ENCODE data around the gene HOMER2. TPM values are rescaled to one million over a fixed set of nuclear protein-coding genes. Genes with fewer than 3 reads are reported as not detected.

HOMER2 gene
- total and polyA plus RNA-seq, 2 donors (not counting 3 experiments of a cell fraction or from before 2014, with no cell fraction given) = 0.60 to 0.68 TPM

GRCh38 chr15:82840166-82840565 is 112.4 kb downstream of the HOMER2 start:
- H3K9ac ChIP-seq (replicated peaks; ENCODE audit: extremely low read depth, insufficient read depth, low read length) = no peak overlapping the region
- intact Hi-C loops (cut with micrococcal nuclease) (loop anchor here (10.0 kb wide), 1 partner anchor 115 kb away; the partner anchor contains the start of gene HOMER2), dilution Hi-C loops (cut with MboI; ENCODE audit: extremely low pct_ligation_motif_present, low sequenced_read_pairs) (no loop called here)
- H3K4me3 ChIP-seq (replicated peaks in 1 of 3; ENCODE audit: insufficient read depth in 1 of 3, low read depth in 1 of 3, low read length in 3 of 3) = no peak overlapping the region
- H3K9me1 ChIP-seq (replicated peaks; ENCODE audit: control insufficient read depth, extremely low read depth, insufficient read depth, low read length) = no peaks in the 10 kb centered on the region
- no peak overlapping the region for H3K4me2 ChIP-seq (ENCODE audit: insufficient read depth, low read length)
- H4K20me1 ChIP-seq (replicated peaks; ENCODE audit: control insufficient read depth, extremely low read depth, insufficient read depth, low read length) = no peaks in the 10 kb centered on the region
- TF ChIP-seq GATA2 (IDR thresholded peaks at IDR 0.05; ENCODE audit: insufficient read depth, insufficient read length, low read depth, low read length) = no peak
- TF ChIP-seq POLR2AphosphoS5 (IDR thresholded peaks at IDR 0.05; ENCODE audit: insufficient read depth, low read depth, low read length) = no peak
- TF ChIP-seq EZH2 (IDR thresholded peaks at IDR 0.05; ENCODE audit: borderline replicate concordance, low read depth, low read length, severe bottlenecking) = no peak
- TF ChIP-seq MAX (IDR thresholded peaks at IDR 0.05; ENCODE audit: insufficient read depth, insufficient read length) = no peak
- TF ChIP-seq CTCF (IDR thresholded peaks at IDR 0.05; ENCODE audit: extremely low read depth in 1 of 2, insufficient read depth in 1 of 2, low read depth in 1 of 2, low read length in 2 of 2) = no peak
- TF ChIP-seq MYC (IDR thresholded peaks at IDR 0.05; ENCODE audit: low read depth, low read length) = no peak
- no peak for TF ChIP-seq FOS (IDR thresholded peaks at IDR 0.05; ENCODE audit: borderline replicate concordance, insufficient read depth, low read length)
- no peak for TF ChIP-seq JUN (IDR thresholded peaks at IDR 0.05; ENCODE audit: borderline replicate concordance, insufficient read depth, insufficient read length, low read depth)
- no peak for TF ChIP-seq POLR2A (IDR thresholded peaks at IDR 0.05; ENCODE audit: low read depth, low read length)
- peaks cover 0 to 12% of the 10 kb centered on the region in 2 experiments for H3K36me3 ChIP-seq (ENCODE audit: control insufficient read depth in 2 of 2, extremely low read depth in 1 of 2, insufficient read depth in 2 of 2, low read length in 2 of 2)
- ChIA-PET POLR2A (no interaction called here), CTCF (interaction anchor here (1.1 kb wide), 1 partner anchor 9 kb away, joined by 6 read pairs; no protein-coding TSS in a partner anchor)
- FAIRE-seq (no peak), DNase-seq (ENCODE audit: low read depth, low spot score) (no peak)
- no peak overlapping the region for H2AFZ ChIP-seq (ENCODE audit: low read depth, low read length)
- H3K27ac ChIP-seq (ENCODE audit: insufficient read depth, low read depth, low read length) = no peak overlapping the region
- no peaks in the 10 kb centered on the region for H3K9me3 ChIP-seq (replicated peaks; ENCODE audit: control insufficient read depth, insufficient read depth, low read length)
- H3K79me2 ChIP-seq (ENCODE audit: control insufficient read depth, insufficient read depth, low read length) = no peaks in the 10 kb centered on the region
- H3K27me3 ChIP-seq (ENCODE audit: control insufficient read depth in 2 of 2, insufficient read depth in 2 of 2, low read length in 2 of 2) = peaks cover 0 to 5% of the 10 kb centered on the region in 2 experiments
- H3K4me1 ChIP-seq (ENCODE audit: control insufficient read depth, extremely low read depth, insufficient read depth, low read length) = no peaks in the 10 kb centered on the region
- BruUV-seq (replicated peaks) = no TSS peak

Data from endothelial cell of umbilical vein (primary cell).